Lower leg skin (tissue), 3 donors: ENCODE results near the gene ADGRV1.

Source experiments
- POLR2A ChIP-seq, 2 donors: fragments of 450-650 bp; IDR thresholded peaks; one replicate each; pipeline ENCODE4 v1.6.1; 2016 to 2017; ENCODE audit warnings: antibody characterized with exemption in 2 of 2, mild to moderate bottlenecking in 1 of 2, moderate library complexity in 1 of 2
- TF ChIP-seq, protein P1 (sequence below), 3 donors: fragments of 450-650 bp; IDR thresholded peaks; one replicate each; pipeline ENCODE4 v1.5.1; 2016; ENCODE audit warnings: antibody characterized with exemption in 3 of 3, mild to moderate bottlenecking in 3 of 3, moderate library complexity in 2 of 3

DNA sequence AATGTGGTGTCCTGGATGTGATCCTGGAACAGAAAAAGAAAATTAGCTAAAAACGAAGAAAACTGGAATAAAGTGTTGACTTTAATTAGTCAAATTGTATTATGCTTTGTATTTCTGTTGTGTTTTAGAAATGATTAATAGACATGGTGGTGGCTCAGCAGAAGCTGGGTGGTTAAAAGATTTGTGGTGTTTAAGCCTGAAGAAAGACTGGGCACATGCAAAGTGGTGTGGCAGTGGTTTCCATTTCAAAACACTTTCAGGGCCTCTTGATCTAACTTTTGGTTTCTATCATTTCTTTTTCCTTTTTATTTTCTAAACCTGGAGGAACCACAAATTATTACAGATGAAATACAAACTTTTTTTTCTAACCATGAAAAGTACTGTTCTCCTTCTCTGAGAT, 44.1 kb downstream of the ADGRV1 start:
- no peak for TF ChIP-seq POLR2A (IDR thresholded peaks at IDR 0.05)
- TF ChIP-seq, protein P1, sequence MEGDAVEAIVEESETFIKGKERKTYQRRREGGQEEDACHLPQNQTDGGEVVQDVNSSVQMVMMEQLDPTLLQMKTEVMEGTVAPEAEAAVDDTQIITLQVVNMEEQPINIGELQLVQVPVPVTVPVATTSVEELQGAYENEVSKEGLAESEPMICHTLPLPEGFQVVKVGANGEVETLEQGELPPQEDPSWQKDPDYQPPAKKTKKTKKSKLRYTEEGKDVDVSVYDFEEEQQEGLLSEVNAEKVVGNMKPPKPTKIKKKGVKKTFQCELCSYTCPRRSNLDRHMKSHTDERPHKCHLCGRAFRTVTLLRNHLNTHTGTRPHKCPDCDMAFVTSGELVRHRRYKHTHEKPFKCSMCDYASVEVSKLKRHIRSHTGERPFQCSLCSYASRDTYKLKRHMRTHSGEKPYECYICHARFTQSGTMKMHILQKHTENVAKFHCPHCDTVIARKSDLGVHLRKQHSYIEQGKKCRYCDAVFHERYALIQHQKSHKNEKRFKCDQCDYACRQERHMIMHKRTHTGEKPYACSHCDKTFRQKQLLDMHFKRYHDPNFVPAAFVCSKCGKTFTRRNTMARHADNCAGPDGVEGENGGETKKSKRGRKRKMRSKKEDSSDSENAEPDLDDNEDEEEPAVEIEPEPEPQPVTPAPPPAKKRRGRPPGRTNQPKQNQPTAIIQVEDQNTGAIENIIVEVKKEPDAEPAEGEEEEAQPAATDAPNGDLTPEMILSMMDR (IDR thresholded peaks at IDR 0.05), result no peak
